GM18868 (cell line): ENCODE data around the gene TRPV4.
"Not testable (repeated sequence)": the region's sequence is repeated elsewhere in the genome, so short reads cannot be mapped to it uniquely, and the experiment has no call there.

ENCODE experiments used
- ATAC-seq: cut with Tn5 transposase; IDR thresholded peaks from one replicate; pipeline ENCODE4 v1.9.1; 2021; ENCODE audit warnings: mild to moderate bottlenecking, moderate library complexity; ENCODE audit not compliant: unreplicated experiment

The TRPV4 gene

GRCh38 chr12:109833307-109834189 lies at the start of gene TRPV4:
Gene TRPV4, minus strand, starts transcription at chr12:109833398. Its CDS starts 18,602 bp downstream, at chr12:109814796.
- no peak for ATAC-seq

DNA sequence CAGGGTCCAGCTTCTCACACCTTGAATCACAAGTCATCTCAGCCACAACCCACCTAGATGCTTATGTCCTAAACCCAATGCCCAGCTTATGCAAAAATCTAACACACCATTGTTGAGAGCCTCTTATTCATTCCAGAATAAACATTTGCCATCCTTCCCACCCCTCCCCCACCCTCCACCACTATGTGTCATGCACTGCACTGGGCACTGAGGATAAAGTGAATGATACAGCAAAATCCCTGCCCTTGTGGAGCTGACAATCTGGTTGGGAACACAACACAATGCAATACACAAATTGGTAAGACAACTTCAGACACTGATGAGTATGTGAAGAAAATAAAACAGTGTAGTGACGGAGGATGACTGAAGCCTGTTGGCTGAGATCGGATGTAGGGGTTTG lies 48.6 kb upstream of the TRPV4 start:
- no peak for ATAC-seq

DNA sequence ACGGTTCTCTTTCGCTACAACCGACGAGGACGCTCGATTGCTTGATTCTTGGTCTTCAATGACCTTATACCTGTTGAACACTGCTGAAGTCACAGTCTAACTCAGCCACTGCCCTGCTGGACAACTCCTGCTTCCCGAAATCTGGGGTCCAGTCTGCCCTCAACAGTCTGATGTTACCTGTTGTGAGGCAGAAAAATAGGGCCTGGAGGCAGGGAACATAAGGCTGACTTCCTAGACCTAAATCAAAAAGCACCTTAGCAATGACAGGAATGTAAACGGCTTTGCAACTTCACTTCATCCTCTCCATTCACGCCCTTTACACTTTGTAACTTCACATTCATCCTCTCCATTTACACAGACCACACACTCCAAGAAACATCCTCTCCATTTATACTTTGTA lies 47.7 kb upstream of the TRPV4 start:
- no peak for ATAC-seq

DNA sequence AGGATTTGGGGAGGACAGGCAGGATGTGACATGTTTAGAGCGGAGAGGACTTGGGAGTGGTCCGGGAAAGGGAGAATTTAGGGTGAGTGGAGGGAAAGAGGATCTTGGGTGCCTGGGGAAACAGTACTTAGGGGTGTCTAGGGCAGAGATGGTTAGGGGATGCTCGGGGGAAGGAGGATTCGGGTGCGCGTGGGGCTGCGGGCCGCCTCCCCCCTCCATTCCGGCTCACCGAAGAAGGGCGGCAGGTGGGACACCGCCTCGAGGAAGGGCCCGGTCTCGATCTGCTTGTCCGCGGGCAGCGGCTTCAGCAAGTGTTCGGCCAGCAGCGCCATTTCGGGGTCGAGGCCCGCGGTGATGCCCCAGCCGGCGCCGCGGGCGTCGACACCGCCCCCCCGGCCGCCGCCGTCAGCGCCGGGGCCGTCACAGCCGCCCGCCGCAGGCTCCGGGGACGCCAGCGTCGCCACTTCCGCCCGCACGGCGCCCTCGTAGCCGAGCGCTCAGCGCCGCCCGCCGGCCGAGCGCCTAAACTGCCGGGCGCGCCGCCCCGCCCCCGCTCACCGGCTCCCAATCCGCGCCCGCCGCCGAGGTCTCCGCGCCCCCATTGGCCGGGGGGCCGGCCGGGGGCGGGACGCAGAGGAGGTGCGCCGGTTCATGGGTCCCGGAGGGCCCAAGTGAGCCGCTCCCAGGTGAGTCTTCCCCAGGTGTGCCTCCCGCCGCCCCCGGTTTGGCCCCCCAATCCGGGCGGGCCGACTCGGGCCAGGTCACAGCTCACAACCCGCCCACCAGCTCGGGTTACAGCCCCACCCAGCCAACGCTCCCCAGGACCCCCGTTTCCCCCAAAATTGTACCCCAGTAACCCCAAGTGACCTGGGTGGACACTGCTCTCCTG lies 47.1 kb upstream of the TRPV4 start, which contains the start of gene GLTP:
TSS of gene GLTP (minus strand) at position 499 of the 889 bp plus-strand sequence. CDS start at position 332, 167 bp downstream.
- peak; percentile 88 for ATAC-seq

DNA sequence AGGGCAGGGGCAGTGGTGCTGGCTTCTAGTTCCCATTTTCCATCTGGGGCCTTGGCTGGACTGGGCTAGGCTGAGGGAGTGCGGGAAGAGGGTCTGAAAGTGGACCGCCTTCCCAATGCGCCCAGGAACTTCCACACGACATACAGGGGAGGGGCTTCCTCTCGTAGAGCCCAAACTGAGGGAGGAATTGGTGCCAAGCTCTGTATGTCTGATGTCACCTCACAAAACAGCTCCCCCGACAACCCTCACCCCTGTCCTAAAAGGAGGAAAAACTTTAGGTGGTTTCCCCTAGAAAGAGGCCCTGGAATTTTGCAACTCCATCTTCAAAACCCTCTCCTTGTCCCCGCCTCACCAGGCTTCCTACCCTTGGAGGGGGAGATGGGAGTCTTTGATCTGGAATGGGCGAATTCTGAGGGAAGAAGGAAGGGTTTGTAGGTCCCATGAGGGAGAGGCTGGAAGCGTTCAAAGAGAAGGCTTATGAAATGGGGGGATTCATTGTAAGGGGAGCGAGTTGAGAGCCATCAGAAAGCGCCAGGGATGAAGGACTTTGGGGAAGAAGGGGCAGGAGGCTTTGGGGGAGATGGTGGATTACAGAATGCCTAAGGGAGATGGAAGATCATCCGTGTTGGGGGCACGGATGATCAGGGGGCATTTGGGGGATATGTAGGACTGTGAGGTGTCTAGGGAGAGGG lies 46.3 kb upstream of the TRPV4 start:
- no peak for ATAC-seq

- no peak for ATAC-seq
These were observed 45.6 kb upstream of the TRPV4 start for GRCh38 chr12:109878749-109879148.

DNA sequence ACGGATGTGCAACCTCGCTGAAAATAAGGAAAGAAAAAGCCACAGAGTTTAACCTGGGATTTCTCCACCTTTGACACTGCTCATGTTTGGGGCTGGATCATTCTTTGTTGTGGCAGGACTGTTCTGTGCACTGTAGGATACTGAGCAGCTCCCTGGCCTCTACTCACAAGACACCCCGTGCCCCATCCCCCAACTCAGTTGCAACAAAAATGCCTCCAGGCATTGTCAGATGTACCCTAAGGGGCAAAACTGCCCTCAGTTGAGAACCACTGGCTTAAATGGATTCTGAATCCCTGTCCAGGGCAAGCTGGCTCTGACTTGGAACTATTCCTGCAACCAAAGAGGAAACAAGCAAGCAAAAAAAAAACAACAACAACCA lies 45.0 kb upstream of the TRPV4 start:
- ATAC-seq, result no peak

GRCh38 chr12:109877504-109878246 lies 44.5 kb upstream of the TRPV4 start:
- ATAC-seq, result no peak

DNA sequence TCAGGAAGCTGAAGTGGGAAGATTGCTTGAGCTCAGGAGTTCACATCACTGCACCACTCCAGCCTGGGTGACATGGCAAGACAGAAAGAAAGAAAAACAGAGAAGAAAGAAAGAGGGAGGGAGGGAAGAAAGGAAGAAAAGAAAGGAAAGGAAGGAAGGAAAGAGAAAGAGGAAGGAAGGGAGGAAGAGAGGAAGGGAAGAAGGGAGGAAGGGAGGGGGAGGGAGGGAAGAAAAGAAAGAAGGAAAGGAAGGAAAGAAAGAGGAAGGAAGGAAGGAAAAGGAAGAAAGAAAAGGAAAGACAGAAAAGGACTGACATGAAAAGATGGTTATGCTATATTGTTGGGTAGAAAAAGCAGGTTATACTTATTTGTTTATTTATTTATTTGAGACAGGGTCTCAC lies 43.2 kb upstream of the TRPV4 start:
- ATAC-seq, result no peak

DNA sequence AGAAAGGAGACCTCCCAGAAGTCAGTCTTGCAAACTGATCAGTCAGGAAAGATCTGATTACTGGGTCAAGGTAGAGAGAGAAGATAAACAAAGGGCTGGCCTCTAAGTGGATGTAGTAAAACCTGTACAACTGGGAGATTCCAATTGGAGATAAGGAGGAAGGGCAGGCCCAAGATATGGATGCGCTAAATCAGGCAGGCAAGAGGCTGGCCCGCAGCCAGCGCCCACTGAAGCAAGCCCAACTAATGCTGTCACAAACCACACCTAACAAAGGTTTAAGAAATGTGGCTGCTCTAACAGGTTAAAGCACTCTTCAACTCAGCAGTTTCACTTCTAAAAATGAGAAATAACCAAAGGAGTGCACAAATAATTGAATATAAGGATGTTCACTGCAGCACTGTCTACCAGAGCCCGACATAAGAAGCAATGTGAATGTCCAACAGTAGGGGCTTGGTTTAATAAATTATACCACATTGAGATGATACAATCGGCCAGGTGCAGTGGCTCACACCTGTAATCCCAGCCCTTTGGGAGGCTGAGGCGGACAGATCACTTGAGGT lies 42.5 kb upstream of the TRPV4 start:
- no peak for ATAC-seq

DNA sequence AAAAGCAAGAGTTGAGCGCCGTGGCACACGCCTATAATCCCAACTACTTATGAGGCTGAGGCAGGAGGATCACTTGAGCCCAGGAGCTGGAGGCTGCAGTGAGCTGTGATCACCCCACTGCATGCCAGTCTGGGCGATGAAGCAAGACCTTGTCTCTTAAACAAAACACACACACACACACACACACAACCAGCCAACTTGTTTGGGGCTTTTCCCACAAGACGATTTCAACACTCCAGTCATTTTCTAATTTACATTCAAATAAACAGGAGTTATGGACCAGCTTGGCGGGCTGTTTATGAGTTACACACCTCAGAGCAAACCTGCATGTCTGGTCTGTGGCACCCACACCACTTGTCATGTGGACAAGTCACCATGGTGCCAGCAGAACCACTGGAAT lies 40.5 kb upstream of the TRPV4 start:
- ATAC-seq, result no peak

DNA sequence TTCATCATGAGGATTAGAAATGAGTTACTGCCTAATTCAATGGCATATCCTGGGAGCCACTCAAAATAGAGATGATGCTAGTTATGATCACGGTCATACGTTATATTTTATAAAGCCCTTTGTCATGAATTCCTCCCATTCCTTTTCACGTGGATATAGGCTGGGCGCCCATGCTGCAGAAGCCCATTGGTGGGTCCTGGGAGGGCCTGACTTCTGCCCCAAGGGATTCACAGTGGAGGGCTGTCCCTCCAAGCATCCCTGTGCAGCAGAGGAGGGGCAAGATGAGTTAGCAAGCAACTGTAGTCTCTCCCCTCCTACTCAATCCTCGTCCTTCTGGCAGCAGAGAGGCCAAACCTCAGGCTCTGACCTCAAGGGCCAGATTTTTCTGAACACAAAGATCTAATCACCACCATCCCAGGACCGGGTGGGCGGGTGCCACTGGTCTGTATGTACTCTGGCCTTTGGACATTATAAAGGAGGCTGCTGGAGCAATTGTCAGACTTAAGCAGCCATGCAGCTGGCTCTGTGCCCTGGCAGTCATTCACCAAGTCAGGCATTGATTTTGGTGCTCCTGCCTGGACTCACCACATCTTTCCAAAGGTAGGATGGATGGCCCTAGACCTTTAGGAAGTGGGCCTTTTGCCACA lies 38.6 kb upstream of the TRPV4 start:
- no peak for ATAC-seq

GRCh38 chr12:109870648-109871047 lies 37.5 kb upstream of the TRPV4 start:
- no peak for ATAC-seq

DNA sequence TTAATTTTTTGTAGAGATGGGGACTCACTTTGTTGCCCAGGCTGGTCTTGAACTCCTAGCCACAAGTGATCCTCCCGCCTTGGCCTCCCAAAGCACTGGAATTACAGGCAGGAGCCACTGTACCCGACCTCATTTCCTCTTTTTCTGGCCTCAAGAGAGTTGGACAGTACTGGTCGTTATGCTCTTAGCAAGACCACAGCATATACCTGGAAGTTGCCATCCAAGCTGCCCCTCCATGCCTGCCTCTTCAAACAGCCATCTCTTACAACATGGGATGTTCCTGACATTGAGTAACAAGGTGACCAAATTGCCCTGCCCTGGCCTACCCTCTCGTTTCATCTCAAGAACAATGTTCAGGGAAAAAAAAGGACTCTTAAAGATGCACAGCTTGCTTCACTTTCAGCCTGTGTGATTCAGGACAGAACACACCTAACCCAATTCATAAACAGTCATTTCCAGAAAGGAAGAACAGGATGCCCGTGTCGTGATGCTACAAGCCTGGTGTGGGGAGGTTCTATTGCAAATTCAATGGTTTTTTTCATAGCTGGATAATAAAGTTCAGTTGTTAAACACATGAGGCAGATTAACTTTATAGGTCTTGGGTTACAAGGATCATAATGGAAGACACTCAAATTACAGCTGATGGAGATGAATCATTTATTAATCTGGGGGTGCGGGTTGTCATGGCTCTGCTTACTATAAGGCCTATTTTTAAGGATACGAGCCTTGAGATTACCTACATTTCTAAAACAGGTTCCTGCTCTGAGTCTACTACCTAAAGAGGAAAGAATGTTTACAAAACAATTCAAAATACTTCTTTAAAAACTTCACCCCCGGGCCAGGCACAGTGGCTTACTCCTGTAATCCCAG lies 35.2 kb upstream of the TRPV4 start:
- no peak for ATAC-seq

DNA sequence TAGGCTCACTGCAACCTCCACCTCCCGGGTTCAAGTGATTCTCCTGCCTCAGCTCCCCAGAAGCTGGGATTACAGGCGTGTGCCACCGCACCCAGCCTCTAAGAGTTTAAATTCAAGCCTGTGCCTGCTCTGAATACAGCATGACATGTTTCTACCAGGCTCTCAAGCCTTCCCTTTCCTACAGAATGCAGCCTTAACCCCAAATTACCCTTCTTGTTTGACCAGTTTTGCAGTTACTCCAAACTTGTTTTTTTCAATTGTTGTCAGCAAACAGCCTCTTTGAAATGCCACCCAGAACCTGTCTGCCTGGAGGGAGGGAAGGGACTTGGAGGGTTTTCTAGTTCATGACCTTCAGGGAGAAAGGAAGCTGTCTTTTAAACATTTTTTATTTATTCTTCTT lies 31.7 kb upstream of the TRPV4 start:
- ATAC-seq, result no peak

- no peak for ATAC-seq
These were observed 30.9 kb upstream of the TRPV4 start for GRCh38 chr12:109863847-109864712.

- not testable (repeated sequence) for ATAC-seq
These were observed 29.3 kb upstream of the TRPV4 start for GRCh38 chr12:109862491-109862890.
